Measurements from ENCODE around the gene POU5F1.

DNA sequence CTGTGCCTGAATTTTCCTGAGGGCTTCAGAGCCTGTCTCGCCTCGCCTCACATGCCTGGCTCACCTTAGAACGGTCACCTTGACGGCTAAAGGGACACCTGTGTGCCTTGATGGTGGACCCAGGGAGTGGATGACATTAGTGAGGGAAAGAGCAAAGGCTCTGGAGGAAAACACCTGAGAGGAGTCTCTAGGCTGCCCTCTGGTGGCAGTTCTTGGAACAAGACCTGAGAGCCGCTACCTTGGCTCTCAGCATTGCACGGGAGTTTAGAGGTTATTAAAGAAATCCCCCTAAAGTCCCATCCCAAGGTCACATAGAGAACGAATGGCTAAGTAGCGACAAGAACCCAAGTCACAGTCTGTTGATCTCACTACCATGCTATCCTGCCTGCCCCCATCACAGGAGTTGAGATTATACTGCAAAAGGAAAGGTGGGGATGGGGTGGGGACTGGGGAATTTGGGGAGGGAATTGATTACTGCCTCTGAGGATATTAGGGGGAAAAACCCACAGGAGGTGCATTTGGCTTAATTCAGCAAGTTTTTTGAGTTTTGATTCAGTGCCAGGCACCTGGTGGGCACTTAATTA is 42.3 kb downstream of the POU5F1 start:
- TF ChIP-seq ZNF583 (CRISPR knock-in tag; IDR thresholded peaks at IDR 0.05) (no peak), BHLHE40 (IDR thresholded peaks at IDR 0.05; ENCODE audit: low read length) (no peak), NFYB (IDR thresholded peaks at IDR 0.05; ENCODE audit: extremely low read depth, insufficient read length) (no peak), RNF2 (IDR thresholded peaks at IDR 0.05) (no peak), FOXK1 (CRISPR knock-in tag; IDR thresholded peaks at IDR 0.05; ENCODE audit: borderline replicate concordance) (no peak), ELF4 (CRISPR knock-in tag; IDR thresholded peaks at IDR 0.05) (no peak), TAF1 (IDR thresholded peaks at IDR 0.05; ENCODE audit: control insufficient read depth, extremely low read depth, insufficient read depth, low read length, severe bottlenecking) (no peak), ZNF121 (CRISPR knock-in tag; conservative IDR thresholded peaks at IDR 0.05) (no peak), ZFP30 (CRISPR knock-in tag; IDR thresholded peaks at IDR 0.05; ENCODE audit: borderline replicate concordance) (no peak)
- TF ChIP-seq, protein P1, sequence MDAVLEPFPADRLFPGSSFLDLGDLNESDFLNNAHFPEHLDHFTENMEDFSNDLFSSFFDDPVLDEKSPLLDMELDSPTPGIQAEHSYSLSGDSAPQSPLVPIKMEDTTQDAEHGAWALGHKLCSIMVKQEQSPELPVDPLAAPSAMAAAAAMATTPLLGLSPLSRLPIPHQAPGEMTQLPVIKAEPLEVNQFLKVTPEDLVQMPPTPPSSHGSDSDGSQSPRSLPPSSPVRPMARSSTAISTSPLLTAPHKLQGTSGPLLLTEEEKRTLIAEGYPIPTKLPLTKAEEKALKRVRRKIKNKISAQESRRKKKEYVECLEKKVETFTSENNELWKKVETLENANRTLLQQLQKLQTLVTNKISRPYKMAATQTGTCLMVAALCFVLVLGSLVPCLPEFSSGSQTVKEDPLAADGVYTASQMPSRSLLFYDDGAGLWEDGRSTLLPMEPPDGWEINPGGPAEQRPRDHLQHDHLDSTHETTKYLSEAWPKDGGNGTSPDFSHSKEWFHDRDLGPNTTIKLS (IDR thresholded peaks at IDR 0.05; ENCODE audit: borderline replicate concordance, low read depth), result no peak
- TF ChIP-seq, protein P2, sequence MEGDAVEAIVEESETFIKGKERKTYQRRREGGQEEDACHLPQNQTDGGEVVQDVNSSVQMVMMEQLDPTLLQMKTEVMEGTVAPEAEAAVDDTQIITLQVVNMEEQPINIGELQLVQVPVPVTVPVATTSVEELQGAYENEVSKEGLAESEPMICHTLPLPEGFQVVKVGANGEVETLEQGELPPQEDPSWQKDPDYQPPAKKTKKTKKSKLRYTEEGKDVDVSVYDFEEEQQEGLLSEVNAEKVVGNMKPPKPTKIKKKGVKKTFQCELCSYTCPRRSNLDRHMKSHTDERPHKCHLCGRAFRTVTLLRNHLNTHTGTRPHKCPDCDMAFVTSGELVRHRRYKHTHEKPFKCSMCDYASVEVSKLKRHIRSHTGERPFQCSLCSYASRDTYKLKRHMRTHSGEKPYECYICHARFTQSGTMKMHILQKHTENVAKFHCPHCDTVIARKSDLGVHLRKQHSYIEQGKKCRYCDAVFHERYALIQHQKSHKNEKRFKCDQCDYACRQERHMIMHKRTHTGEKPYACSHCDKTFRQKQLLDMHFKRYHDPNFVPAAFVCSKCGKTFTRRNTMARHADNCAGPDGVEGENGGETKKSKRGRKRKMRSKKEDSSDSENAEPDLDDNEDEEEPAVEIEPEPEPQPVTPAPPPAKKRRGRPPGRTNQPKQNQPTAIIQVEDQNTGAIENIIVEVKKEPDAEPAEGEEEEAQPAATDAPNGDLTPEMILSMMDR (IDR thresholded peaks at IDR 0.05 in 2 of 3, conservative IDR thresholded peaks at IDR 0.05 in 1 of 3; ENCODE audit: insufficient read depth in 2 of 3, low read depth in 1 of 3, low read length in 3 of 3), result peak; percentile 80 to 90 (median 89)
- TF ChIP-seq, protein P3, sequence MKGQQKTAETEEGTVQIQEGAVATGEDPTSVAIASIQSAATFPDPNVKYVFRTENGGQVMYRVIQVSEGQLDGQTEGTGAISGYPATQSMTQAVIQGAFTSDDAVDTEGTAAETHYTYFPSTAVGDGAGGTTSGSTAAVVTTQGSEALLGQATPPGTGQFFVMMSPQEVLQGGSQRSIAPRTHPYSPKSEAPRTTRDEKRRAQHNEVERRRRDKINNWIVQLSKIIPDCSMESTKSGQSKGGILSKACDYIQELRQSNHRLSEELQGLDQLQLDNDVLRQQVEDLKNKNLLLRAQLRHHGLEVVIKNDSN (CRISPR knock-in tag; IDR thresholded peaks at IDR 0.05), result no peak
- TF ChIP-seq, protein P4, sequence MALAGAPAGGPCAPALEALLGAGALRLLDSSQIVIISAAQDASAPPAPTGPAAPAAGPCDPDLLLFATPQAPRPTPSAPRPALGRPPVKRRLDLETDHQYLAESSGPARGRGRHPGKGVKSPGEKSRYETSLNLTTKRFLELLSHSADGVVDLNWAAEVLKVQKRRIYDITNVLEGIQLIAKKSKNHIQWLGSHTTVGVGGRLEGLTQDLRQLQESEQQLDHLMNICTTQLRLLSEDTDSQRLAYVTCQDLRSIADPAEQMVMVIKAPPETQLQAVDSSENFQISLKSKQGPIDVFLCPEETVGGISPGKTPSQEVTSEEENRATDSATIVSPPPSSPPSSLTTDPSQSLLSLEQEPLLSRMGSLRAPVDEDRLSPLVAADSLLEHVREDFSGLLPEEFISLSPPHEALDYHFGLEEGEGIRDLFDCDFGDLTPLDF (CRISPR knock-in tag; IDR thresholded peaks at IDR 0.05), result no peak
